HUES6 (cell line): ENCODE measurements around the gene MAP3K10.

Experiments
- H3K27ac ChIP-seq: 2 replicates; pipeline ENCODE4 v1.7.0; 2013; ENCODE audit warnings: low read depth, mild to moderate bottlenecking, low read length, inconsistent platforms
- H3K27me3 ChIP-seq: 2 replicates; pipeline ENCODE4 v1.6.1; 2013; ENCODE audit warnings: low read length; ENCODE audit not compliant: control insufficient read depth, insufficient read depth
- H3K36me3 ChIP-seq: 2 replicates; pipeline ENCODE4 v1.6.1; 2013; ENCODE audit warnings: low read length; ENCODE audit not compliant: control insufficient read depth, insufficient read depth
- H3K4me1 ChIP-seq: 2 replicates; pipeline ENCODE4 v1.6.1; 2013; ENCODE audit warnings: low read length; ENCODE audit not compliant: control insufficient read depth, insufficient read depth
- H3K4me3 ChIP-seq: 2 replicates; pipeline ENCODE4 v1.5.1; 2013; ENCODE audit warnings: low read depth, low read length
- H3K9ac ChIP-seq: one replicate; pipeline ENCODE4 v1.6.1; 2013; ENCODE audit warnings: mild to moderate bottlenecking, low read length
- H3K9me3 ChIP-seq: 2 replicates; pipeline ENCODE4 v1.6.1; 2013; ENCODE audit warnings: low read depth, low read length; ENCODE audit not compliant: control insufficient read depth, insufficient read depth

Gene MAP3K10

GRCh38 chr19:40204381-40204780 is 13.2 kb downstream of the MAP3K10 start:
- Histone ChIP-seq H3K4me3 (no peak overlapping the region), H3K9me3 (no peaks in the 10 kb centered on the region), H3K27ac (no peak overlapping the region), H3K36me3 (peaks cover 16% of the 10 kb centered on the region), H3K27me3 (no peaks in the 10 kb centered on the region), H3K4me1 (no peaks in the 10 kb centered on the region), H3K9ac (no peak overlapping the region)

- Histone ChIP-seq H3K27ac (no peak overlapping the region), H3K4me1 (0 out of 2 replicates have a peak, but pooled peaks cover 2% of the 10 kb centered on the region), H3K4me3 (no peak overlapping the region), H3K9me3 (no peaks in the 10 kb centered on the region), H3K9ac (no peak overlapping the region), H3K36me3 (peaks cover 16% of the 10 kb centered on the region), H3K27me3 (no peaks in the 10 kb centered on the region)
Observed at GRCh38 chr19:40205760-40206159, 14.5 kb downstream of the MAP3K10 start.

- Histone ChIP-seq H3K4me1 (0 out of 2 replicates have a peak, but pooled peaks cover 6% of the 10 kb centered on the region), H3K27ac (no peak overlapping the region), H3K9ac (no peak overlapping the region), H3K4me3 (no peak overlapping the region), H3K36me3 (peaks cover 19% of the 10 kb centered on the region), H3K27me3 (no peaks in the 10 kb centered on the region), H3K9me3 (no peaks in the 10 kb centered on the region)
Observed at GRCh38 chr19:40208602-40209001, 17.4 kb downstream of the MAP3K10 start.

- peaks cover 1% of the 10 kb centered on the region for H3K27me3 ChIP-seq
- no peaks in the 10 kb centered on the region for H3K9me3 ChIP-seq
- no peak overlapping the region for H3K27ac ChIP-seq
- 0 out of 2 replicates have a peak, but pooled peaks cover 6% of the 10 kb centered on the region for H3K4me1 ChIP-seq
- no peak overlapping the region for H3K9ac ChIP-seq
- H3K36me3 ChIP-seq = peaks cover 13% of the 10 kb centered on the region
- H3K4me3 ChIP-seq = no peak overlapping the region
Observed at GRCh38 chr19:40210889-40211288, 19.7 kb downstream of the MAP3K10 start.

- H3K9me3 ChIP-seq = no peaks in the 10 kb centered on the region
- H3K27ac ChIP-seq = no peak overlapping the region
- peaks cover 24% of the 10 kb centered on the region for H3K27me3 ChIP-seq
- H3K36me3 ChIP-seq = peaks cover 11% of the 10 kb centered on the region
- H3K4me3 ChIP-seq = no peak overlapping the region
- peaks cover 11% of the 10 kb centered on the region; the same call in 1 of the 2 replicates for H3K4me1 ChIP-seq
- no peak overlapping the region for H3K9ac ChIP-seq
Observed at GRCh38 chr19:40213251-40213829, 22.1 kb downstream of the MAP3K10 start.

GRCh38 chr19:40213882-40214570 is 22.8 kb downstream of the MAP3K10 start:
- Histone ChIP-seq H3K27me3 (peaks cover 30% of the 10 kb centered on the region), H3K9me3 (no peaks in the 10 kb centered on the region), H3K27ac (no peak overlapping the region), H3K4me1 (peaks cover 11% of the 10 kb centered on the region; the same call in 1 of the 2 replicates), H3K36me3 (peaks cover 7% of the 10 kb centered on the region), H3K9ac (no peak overlapping the region), H3K4me3 (no peak overlapping the region)

GRCh38 chr19:40214936-40215335 is 23.7 kb downstream of the MAP3K10 start:
- H3K9ac ChIP-seq = no peak overlapping the region
- H3K4me3 ChIP-seq = no peak overlapping the region
- no peaks in the 10 kb centered on the region for H3K9me3 ChIP-seq
- peaks cover 11% of the 10 kb centered on the region; the same call in 1 of the 2 replicates for H3K4me1 ChIP-seq
- peaks cover 6% of the 10 kb centered on the region for H3K36me3 ChIP-seq
- peaks cover 39% of the 10 kb centered on the region for H3K27me3 ChIP-seq
- no peak overlapping the region for H3K27ac ChIP-seq

- peaks cover 5% of the 10 kb centered on the region; the same call in 1 of the 2 replicates for H3K4me1 ChIP-seq
- no peak overlapping the region for H3K27ac ChIP-seq
- H3K4me3 ChIP-seq = peak overlapping the region; percentile 49
- peaks cover 6% of the 10 kb centered on the region for H3K36me3 ChIP-seq
- H3K9ac ChIP-seq = no peak overlapping the region
- H3K9me3 ChIP-seq = no peaks in the 10 kb centered on the region
- H3K27me3 ChIP-seq = peaks cover 48% of the 10 kb centered on the region
Observed at GRCh38 chr19:40216013-40216776, 25.0 kb downstream of the MAP3K10 start.

- H3K36me3 ChIP-seq = peaks cover 6% of the 10 kb centered on the region
- no peak overlapping the region for H3K9ac ChIP-seq
- H3K4me3 ChIP-seq = peak overlapping the region; percentile 49
- H3K4me1 ChIP-seq = peaks cover 5% of the 10 kb centered on the region; the same call in 1 of the 2 replicates
- no peak overlapping the region for H3K27ac ChIP-seq
- no peaks in the 10 kb centered on the region for H3K9me3 ChIP-seq
- H3K27me3 ChIP-seq = peaks cover 48% of the 10 kb centered on the region
Observed at GRCh38 chr19:40216777-40217026, 25.5 kb downstream of the MAP3K10 start.

GRCh38 chr19:40217027-40217810 is 26.0 kb downstream of the MAP3K10 start:
- no peak overlapping the region for H3K27ac ChIP-seq
- H3K36me3 ChIP-seq = peaks cover 3% of the 10 kb centered on the region
- H3K4me1 ChIP-seq = peaks cover 5% of the 10 kb centered on the region; the same call in 1 of the 2 replicates
- peaks cover 48% of the 10 kb centered on the region for H3K27me3 ChIP-seq
- H3K9me3 ChIP-seq = no peaks in the 10 kb centered on the region
- H3K9ac ChIP-seq = no peak overlapping the region
- peak overlapping the region; percentile 49 for H3K4me3 ChIP-seq
